Neutrophil (primary cell): ENCODE data around the gene VWA3A.
A peak's percentile ranks its signal among the peaks of the same experiment; 100 is the strongest.

ENCODE experiments used
- H3K27ac ChIP-seq: fragments of 200-600 bp; sonication (generic); 2 replicates; pipeline ENCODE4 v1.5.1; 2016; ENCODE audit warnings: mild to moderate bottlenecking, moderate library complexity
- H3K27me3 ChIP-seq: fragments of 200-600 bp; sonication (generic); 2 replicates; pipeline ENCODE4 v1.6.0; 2016; ENCODE audit warnings: mild to moderate bottlenecking
- H3K36me3 ChIP-seq: fragments of 200-600 bp; sonication (generic); 2 replicates; pipeline ENCODE4 v1.5.1; 2017
- H3K4me1 ChIP-seq, 2 experiments: fragments of 200-600 bp in 1 of 2; sonication (generic) in 1 of 2; 1 replicate in 1 of 2; 2 replicates in 1 of 2; pipeline versions ENCODE4 v1.5.1 to v1.6.1; 2013 to 2016; ENCODE audit warnings: low read depth in 1 of 2, low read length in 1 of 2, mild to moderate bottlenecking in 1 of 2, moderate library complexity in 1 of 2; ENCODE audit not compliant: control insufficient read depth in 1 of 2, insufficient read depth in 1 of 2
- H3K4me3 ChIP-seq, 2 experiments: fragments of 200-600 bp in 1 of 2; sonication (generic) in 1 of 2; 1 replicate in 1 of 2; 2 replicates in 1 of 2; pipeline ENCODE4 v1.5.1; 2013 to 2016; ENCODE audit warnings: low read depth in 1 of 2, low read length in 1 of 2, mild to moderate bottlenecking in 1 of 2, moderate library complexity in 1 of 2
- H3K9me3 ChIP-seq: fragments of 200-600 bp; sonication (generic); 2 replicates; pipeline ENCODE4 v1.5.1; 2016
- TF ChIP-seq, protein P1 (sequence below): fragments of 200-600 bp; sonication (generic); IDR thresholded peaks from 2 replicates; pipeline ENCODE4 v1.5.1; 2016; ENCODE audit warnings: antibody characterized with exemption

VWA3A gene

DNA sequence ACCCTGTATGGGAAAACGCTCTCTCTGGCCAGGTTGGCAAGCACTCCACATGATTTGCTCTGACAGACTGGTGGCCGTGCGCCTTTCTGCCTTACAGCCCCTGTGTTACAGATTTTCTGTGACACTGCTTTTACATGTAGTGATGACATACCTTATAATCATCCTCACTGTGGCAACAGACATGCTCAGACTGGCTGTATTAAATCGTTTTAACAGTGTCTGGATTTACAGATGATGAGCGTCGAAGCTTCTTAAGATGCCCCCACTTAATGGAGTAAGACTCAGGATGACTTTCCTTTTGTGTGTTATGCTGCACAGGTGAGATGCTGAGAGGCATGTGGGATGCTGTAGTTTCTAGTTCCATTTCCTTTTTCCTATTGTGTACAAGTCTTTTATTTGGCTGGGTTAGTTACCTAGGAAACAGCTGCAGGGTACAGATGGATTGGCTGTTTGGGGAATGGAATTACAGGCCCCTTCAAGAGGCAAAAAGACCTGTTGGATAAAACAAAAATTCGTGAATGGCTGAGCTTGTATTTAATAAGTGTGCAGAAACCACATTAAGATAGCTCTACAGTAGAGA is 20.9 kb upstream of the VWA3A start:
- no peak overlapping the region for H3K4me3 ChIP-seq
- H3K27ac ChIP-seq: no peak overlapping the region
- H3K9me3 ChIP-seq: no peaks in the 10 kb centered on the region
- H3K27me3 ChIP-seq: no peaks in the 10 kb centered on the region
- TF ChIP-seq, protein P1, sequence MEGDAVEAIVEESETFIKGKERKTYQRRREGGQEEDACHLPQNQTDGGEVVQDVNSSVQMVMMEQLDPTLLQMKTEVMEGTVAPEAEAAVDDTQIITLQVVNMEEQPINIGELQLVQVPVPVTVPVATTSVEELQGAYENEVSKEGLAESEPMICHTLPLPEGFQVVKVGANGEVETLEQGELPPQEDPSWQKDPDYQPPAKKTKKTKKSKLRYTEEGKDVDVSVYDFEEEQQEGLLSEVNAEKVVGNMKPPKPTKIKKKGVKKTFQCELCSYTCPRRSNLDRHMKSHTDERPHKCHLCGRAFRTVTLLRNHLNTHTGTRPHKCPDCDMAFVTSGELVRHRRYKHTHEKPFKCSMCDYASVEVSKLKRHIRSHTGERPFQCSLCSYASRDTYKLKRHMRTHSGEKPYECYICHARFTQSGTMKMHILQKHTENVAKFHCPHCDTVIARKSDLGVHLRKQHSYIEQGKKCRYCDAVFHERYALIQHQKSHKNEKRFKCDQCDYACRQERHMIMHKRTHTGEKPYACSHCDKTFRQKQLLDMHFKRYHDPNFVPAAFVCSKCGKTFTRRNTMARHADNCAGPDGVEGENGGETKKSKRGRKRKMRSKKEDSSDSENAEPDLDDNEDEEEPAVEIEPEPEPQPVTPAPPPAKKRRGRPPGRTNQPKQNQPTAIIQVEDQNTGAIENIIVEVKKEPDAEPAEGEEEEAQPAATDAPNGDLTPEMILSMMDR: no peak
- H3K4me1 ChIP-seq: no peaks in the 10 kb centered on the region
- peaks cover 7% of the 10 kb centered on the region for H3K36me3 ChIP-seq

DNA sequence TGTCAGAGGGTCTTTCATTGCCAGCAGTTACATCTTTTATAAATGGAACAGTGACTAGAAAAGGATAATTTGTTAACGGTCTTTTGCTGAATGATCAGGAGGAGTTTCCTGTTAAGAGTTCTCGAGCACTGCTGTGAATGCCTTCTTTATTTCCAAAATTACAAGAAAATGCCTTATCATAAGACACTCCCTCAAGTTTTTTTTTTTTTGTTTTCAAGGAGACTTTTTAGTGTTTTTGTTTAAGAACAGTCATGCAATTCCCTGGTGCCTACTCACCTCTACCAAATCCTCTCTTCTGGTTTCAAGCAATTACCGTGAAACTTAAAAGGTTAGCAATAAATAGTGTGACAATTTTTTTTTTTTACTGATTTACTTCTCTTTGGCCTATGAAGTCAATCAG is 19.0 kb upstream of the VWA3A start:
- H3K36me3 ChIP-seq: peaks cover 7% of the 10 kb centered on the region
- H3K4me1 ChIP-seq: no peaks in the 10 kb centered on the region
- TF ChIP-seq, protein P1: no peak
- no peaks in the 10 kb centered on the region for H3K27me3 ChIP-seq
- no peaks in the 10 kb centered on the region for H3K9me3 ChIP-seq
- no peak overlapping the region for H3K27ac ChIP-seq
- no peak overlapping the region for H3K4me3 ChIP-seq

DNA sequence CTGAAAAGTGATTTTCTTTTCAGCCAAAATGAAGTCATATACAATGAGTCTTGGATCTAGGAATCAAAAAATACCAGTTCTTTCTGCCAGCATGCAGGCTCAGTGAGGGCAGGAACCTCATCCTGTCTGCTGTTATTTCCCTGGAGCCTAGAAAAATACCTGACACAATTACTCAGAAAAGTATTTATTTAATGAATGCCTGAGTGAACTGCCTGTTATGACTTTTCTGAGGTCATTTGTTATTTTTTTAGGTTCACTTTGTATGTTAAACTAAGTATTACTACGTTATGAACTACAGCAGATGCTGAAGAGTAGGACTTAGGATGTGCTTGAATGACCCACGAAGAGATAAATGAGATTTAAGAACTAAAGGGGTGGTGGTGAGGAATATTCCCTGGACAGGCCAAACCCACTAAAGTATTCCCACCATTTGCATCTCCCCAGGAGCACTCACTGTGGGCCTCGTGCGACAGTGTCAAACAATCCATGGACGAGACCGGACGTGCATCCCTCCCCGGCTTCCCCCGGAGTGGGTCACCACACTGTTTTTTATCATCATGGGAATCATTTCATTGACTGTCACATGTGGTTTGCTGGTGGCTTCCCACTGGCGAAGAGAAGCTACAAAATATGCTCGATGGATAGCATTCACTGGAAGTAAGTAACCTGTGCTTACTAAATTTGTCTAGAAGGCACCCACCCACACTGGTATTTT is 17.1 kb upstream of the VWA3A start:
- TF ChIP-seq, protein P1: no peak
- H3K9me3 ChIP-seq: no peaks in the 10 kb centered on the region
- no peak overlapping the region for H3K27ac ChIP-seq
- no peaks in the 10 kb centered on the region for H3K27me3 ChIP-seq
- H3K4me1 ChIP-seq: no peaks in the 10 kb centered on the region
- peaks cover 7% of the 10 kb centered on the region for H3K36me3 ChIP-seq
- H3K4me3 ChIP-seq: no peak overlapping the region

DNA sequence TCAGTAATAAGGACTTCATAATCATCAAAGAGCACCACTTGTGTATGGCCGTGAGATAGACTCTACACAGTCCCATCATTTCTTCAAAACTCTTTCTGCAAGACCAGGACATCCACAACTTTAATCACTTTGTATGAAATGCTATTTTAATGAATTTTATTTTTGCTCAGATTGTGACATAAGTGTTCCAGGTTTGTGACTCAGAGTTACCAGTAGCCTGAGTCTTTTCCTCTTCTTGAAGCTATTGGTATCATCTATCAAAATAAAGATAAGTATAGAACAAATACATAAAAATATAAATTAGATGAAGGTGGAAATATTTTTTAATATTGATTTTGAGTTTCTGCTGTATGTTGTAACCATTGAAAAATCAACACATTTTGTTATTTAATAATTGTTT is 16.6 kb upstream of the VWA3A start:
- Histone ChIP-seq H3K4me3 (no peak overlapping the region), H3K9me3 (no peaks in the 10 kb centered on the region), H3K36me3 (peaks cover 7% of the 10 kb centered on the region), H3K27me3 (no peaks in the 10 kb centered on the region), H3K4me1 (no peaks in the 10 kb centered on the region), H3K27ac (no peak overlapping the region)
- TF ChIP-seq, protein P1: no peak

DNA sequence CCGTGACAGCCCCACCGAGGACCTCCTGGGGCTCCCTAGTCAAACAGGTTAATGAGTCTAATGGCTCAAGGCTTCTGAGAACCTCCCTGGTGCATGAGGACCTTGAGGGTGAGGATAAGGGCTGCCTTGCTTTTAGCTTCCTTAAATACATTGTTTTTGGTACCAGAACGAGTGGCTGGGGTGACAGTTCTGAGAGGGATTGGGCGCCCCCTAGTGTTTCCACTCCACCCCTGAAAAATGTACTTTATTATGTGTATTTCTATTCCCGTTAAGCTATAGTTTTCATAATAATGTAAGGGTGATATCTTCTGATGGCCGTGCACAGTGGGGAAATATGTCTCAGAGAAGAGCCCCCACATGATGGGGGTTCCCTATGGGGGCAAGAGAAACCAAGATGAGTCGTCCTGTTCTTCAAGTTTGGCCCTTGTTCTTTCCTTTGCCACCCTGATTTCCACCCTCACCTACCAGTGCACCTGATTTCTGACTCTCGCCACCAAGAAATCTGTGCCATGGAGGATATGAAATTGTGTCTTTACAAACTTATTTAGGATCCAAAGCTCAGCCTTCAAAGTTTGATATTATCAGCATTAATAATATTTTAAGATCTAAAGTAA is 14.5 kb upstream of the VWA3A start:
- Histone ChIP-seq H3K27ac (no peak overlapping the region), H3K4me1 (no peaks in the 10 kb centered on the region), H3K9me3 (no peaks in the 10 kb centered on the region), H3K4me3 (no peak overlapping the region), H3K36me3 (peaks cover 7% of the 10 kb centered on the region), H3K27me3 (no peaks in the 10 kb centered on the region)
- TF ChIP-seq, protein P1: peak; percentile 32
